LNCaP clone FGC (cell line): ENCODE results near the gene LDLRAD4.

ENCODE experiments used
- DNase-seq: peaks from one replicate; pipeline ENCODE4 v3.0.0-alpha.2; 2011; ENCODE audit warnings: low read depth
- H3K4me3 ChIP-seq: 2 replicates; pipeline ENCODE4 v1.5.1; 2011; ENCODE audit warnings: mild to moderate bottlenecking, low read depth, low read length, control low read depth
- CTCF ChIP-seq: IDR thresholded peaks from 2 replicates; pipeline ENCODE4 v1.5.1; 2012; ENCODE audit warnings: mild to moderate bottlenecking; ENCODE audit not compliant: control insufficient read depth, insufficient read depth; ENCODE audit errors: extremely low read depth

Gene LDLRAD4

GRCh38 chr18:13513021-13513420 lies 294.5 kb downstream of the LDLRAD4 start:
- DNase-seq: no peak
- TF ChIP-seq CTCF: no peak
- no peak overlapping the region for H3K4me3 ChIP-seq

GRCh38 chr18:13513481-13513880 lies 294.9 kb downstream of the LDLRAD4 start:
- H3K4me3 ChIP-seq: no peak overlapping the region
- no peak for TF ChIP-seq CTCF
- DNase-seq: no peak

GRCh38 chr18:13514558-13514957 lies 296.0 kb downstream of the LDLRAD4 start:
- TF ChIP-seq CTCF: no peak
- no peak for DNase-seq

GRCh38 chr18:13516855-13517254 lies 298.3 kb downstream of the LDLRAD4 start:
- H3K4me3 ChIP-seq: no peak overlapping the region
- TF ChIP-seq CTCF: no peak
- no peak for DNase-seq

More at GRCh38 chr18:13514558-13514957, 296.0 kb downstream of the LDLRAD4 start:
- no peak overlapping the region for H3K4me3 ChIP-seq

GRCh38 chr18:13517369-13517768 lies 298.8 kb downstream of the LDLRAD4 start:
- no peak for DNase-seq
- TF ChIP-seq CTCF: no peak
- H3K4me3 ChIP-seq: no peak overlapping the region

- no peak for TF ChIP-seq CTCF
- H3K4me3 ChIP-seq: no peak overlapping the region
- no peak for DNase-seq
Measured at GRCh38 chr18:13518382-13518781, 299.8 kb downstream of the LDLRAD4 start.

GRCh38 chr18:13520306-13520705 lies 301.7 kb downstream of the LDLRAD4 start:
- no peak overlapping the region for H3K4me3 ChIP-seq
- DNase-seq: no peak
- TF ChIP-seq CTCF: no peak
